ENCODE data around the gene EGFR. TPM values are rescaled to one million over a fixed set of nuclear protein-coding genes. Genes with fewer than 3 reads are reported as not detected.

Gene EGFR
- total RNA-seq, 1 donor from 2014 or later = 5.0 TPM

GRCh38 chr7:55138663-55139062, 119.8 kb downstream of the EGFR start:
- Mint-ChIP-seq H3K27ac (ENCODE audit: unreplicated experiment) (no peak overlapping the region), H3K9me3 (ENCODE audit: unreplicated experiment) (no peaks in the 10 kb centered on the region), H3K4me3 (ENCODE audit: unreplicated experiment) (no peak overlapping the region), H3K4me1 (ENCODE audit: unreplicated experiment) (no peaks in the 10 kb centered on the region), H3K36me3 (ENCODE audit: low read depth, unreplicated experiment) (no peaks in the 10 kb centered on the region), H3K27me3 (ENCODE audit: unreplicated experiment) (peaks cover 2% of the 10 kb centered on the region)
- DNase-seq (ENCODE audit: low spot score) = no peak
- no peak for TF ChIP-seq CTCF (IDR thresholded peaks at IDR 0.05; ENCODE audit: unreplicated experiment)

- Mint-ChIP-seq H3K36me3 (ENCODE audit: low read depth, unreplicated experiment) (no peaks in the 10 kb centered on the region), H3K4me1 (ENCODE audit: unreplicated experiment) (no peaks in the 10 kb centered on the region), H3K4me3 (ENCODE audit: unreplicated experiment) (no peak overlapping the region), H3K27ac (ENCODE audit: unreplicated experiment) (no peak overlapping the region), H3K9me3 (ENCODE audit: unreplicated experiment) (no peaks in the 10 kb centered on the region), H3K27me3 (ENCODE audit: unreplicated experiment) (peaks cover 3% of the 10 kb centered on the region)
- no peak for DNase-seq (ENCODE audit: low spot score)
- no peak for TF ChIP-seq CTCF (IDR thresholded peaks at IDR 0.05; ENCODE audit: unreplicated experiment)
Measured at GRCh38 chr7:55140221-55140940, 121.6 kb downstream of the EGFR start.

GRCh38 chr7:55140941-55141278, 122.1 kb downstream of the EGFR start:
- Mint-ChIP-seq H3K4me3 (ENCODE audit: unreplicated experiment) (no peak overlapping the region), H3K36me3 (ENCODE audit: low read depth, unreplicated experiment) (no peaks in the 10 kb centered on the region), H3K27ac (ENCODE audit: unreplicated experiment) (no peak overlapping the region), H3K27me3 (ENCODE audit: unreplicated experiment) (peaks cover 3% of the 10 kb centered on the region), H3K4me1 (ENCODE audit: unreplicated experiment) (no peaks in the 10 kb centered on the region), H3K9me3 (ENCODE audit: unreplicated experiment) (no peaks in the 10 kb centered on the region)
- TF ChIP-seq CTCF (IDR thresholded peaks at IDR 0.05; ENCODE audit: unreplicated experiment) = no peak
- no peak for DNase-seq (ENCODE audit: low spot score)

- no peak overlapping the region for H3K4me3 Mint-ChIP-seq (ENCODE audit: unreplicated experiment)
- no peaks in the 10 kb centered on the region for H3K9me3 Mint-ChIP-seq (ENCODE audit: unreplicated experiment)
- peaks cover 5% of the 10 kb centered on the region for H3K36me3 Mint-ChIP-seq (ENCODE audit: low read depth, unreplicated experiment)
- no peak for TF ChIP-seq CTCF (IDR thresholded peaks at IDR 0.05; ENCODE audit: unreplicated experiment)
- no peaks in the 10 kb centered on the region for H3K4me1 Mint-ChIP-seq (ENCODE audit: unreplicated experiment)
- no peak for DNase-seq (ENCODE audit: low spot score)
- no peak overlapping the region for H3K27ac Mint-ChIP-seq (ENCODE audit: unreplicated experiment)
- peaks cover 1% of the 10 kb centered on the region for H3K27me3 Mint-ChIP-seq (ENCODE audit: unreplicated experiment)
Measured at GRCh38 chr7:55142919-55143600, 124.2 kb downstream of the EGFR start.
